MM.1S (cell line): ENCODE results near the gene AUTS2.

ENCODE experiments used
- CTCF ChIP-seq: fragments of 300-600 bp; sonication (generic); IDR thresholded peaks from 2 replicates; pipeline ENCODE4 v1.5.1; 2016; ENCODE audit warnings: antibody characterized with exemption, low read length, mixed read lengths
- EZH2 ChIP-seq: fragments of 300-600 bp; sonication (generic); optimal IDR thresholded peaks from 2 replicates; pipeline ENCODE3; 2017; ENCODE audit warnings: low read depth, mild to moderate bottlenecking, antibody characterized with exemption, low read length, mixed read lengths
- EZH2phosphoT487 ChIP-seq: fragments of 300-600 bp; sonication (generic); IDR thresholded peaks from 2 replicates; pipeline ENCODE4 v1.6.1; 2018; ENCODE audit warnings: antibody characterized with exemption, low read length

- TF ChIP-seq CTCF (no peak), EZH2phosphoT487 (no peak), EZH2 (no peak)
Observed at GRCh38 chr7:69612981-69613380, 14.7 kb downstream of the AUTS2 start.
